HG03565 (cell line): ENCODE measurements around the gene ABHD15.

Experiments used
- ATAC-seq: cut with Tn5 transposase; IDR thresholded peaks from one replicate; pipeline ENCODE4 v1.9.1; 2021; ENCODE audit warnings: mild to moderate bottlenecking, moderate library complexity; ENCODE audit not compliant: unreplicated experiment

Gene ABHD15, protein sequence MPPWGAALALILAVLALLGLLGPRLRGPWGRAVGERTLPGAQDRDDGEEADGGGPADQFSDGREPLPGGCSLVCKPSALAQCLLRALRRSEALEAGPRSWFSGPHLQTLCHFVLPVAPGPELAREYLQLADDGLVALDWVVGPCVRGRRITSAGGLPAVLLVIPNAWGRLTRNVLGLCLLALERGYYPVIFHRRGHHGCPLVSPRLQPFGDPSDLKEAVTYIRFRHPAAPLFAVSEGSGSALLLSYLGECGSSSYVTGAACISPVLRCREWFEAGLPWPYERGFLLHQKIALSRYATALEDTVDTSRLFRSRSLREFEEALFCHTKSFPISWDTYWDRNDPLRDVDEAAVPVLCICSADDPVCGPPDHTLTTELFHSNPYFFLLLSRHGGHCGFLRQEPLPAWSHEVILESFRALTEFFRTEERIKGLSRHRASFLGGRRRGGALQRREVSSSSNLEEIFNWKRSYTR

DNA sequence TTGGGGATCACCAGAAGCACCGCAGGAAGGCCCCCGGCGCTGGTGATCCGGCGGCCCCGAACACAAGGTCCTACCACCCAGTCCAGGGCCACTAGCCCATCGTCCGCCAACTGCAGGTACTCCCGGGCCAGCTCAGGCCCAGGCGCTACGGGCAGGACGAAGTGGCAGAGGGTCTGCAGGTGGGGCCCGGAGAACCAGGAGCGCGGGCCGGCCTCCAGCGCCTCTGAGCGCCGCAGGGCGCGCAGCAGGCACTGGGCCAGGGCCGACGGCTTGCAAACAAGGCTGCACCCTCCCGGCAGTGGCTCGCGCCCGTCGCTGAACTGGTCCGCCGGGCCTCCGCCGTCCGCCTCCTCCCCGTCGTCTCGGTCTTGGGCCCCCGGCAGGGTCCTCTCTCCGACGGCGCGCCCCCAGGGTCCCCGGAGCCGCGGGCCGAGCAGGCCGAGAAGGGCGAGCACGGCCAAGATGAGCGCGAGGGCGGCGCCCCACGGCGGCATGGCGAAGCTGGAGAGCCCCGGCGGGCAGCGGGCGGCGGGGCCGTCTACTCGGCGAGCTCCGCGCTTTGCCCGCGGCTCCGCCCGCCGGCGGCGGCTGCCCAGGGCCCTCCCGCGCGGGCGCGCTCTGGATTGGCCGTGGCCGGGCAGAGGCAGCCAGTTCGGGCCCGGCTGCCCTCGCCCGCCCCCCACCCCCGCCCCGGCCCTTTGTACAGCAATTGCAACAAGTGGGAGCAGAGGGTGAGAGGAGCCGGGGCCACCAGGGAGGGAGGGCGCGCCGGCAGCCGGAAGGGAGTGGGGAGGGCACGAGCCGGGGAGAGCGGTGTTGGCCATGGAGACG, at the start of gene ABHD15:
TSS of gene ABHD15 (minus strand) at position 565 of the 831 bp plus-strand sequence. CDS start at position 494, 71 bp downstream.
- ATAC-seq = no peak

DNA sequence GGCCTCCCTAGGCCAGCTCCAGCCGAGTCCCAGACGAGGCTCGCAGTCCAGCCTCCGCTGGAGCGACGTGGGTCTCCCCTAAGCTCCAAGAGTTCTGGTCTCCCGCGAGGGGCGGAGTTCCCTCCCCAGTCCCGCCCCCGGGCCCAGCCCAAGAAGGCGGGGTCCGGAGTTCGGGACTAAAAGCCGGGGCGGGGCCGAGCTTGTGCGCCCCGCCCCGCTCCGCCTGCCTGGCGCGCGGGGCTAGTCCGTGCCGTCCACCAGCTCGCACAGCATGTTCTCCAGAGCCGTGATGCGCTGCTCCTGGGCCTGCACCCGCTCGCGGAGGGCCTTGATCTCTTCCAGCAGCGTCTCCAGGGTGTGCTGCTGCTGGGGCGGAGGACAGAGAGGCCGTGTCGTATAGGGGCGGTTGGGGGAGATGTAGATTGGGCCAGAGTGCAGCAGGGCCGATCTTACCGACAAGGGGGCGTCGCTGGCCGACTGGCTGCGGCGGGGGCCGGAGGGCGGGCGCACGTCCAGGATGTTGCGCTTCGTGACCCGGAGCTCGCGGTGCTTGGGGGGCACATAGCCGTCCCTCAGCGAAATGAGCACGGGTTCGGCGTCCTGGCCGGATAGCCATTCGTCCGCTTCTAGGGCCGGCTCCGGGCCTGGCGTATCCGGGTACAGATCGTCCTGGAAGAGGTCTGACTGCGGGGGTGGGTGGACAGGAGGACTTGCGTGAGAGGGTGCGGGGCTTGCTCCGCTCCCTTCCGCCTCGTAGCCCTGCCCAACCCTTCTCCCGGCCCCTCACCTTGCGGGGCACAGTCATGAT, 48.9 kb upstream of the ABHD15 start:
- ATAC-seq = peak; percentile 32

DNA sequence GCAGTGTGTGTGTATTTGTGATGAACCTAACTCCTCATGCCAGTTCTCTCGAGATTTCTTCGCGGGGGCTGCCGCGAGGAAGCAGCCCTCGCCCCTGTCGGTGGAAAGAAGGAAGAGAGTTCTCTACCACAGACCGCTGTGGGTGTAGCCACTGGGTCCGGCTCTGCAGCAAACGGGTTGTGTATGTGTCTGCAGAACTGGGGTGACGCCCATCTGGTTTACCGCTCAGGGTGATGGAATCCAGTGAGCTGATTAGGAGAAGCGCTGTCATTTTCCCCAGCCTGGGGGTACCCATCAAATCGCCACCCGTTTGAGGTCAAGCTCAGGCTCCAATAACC, 48.2 kb upstream of the ABHD15 start:
- no peak for ATAC-seq

DNA sequence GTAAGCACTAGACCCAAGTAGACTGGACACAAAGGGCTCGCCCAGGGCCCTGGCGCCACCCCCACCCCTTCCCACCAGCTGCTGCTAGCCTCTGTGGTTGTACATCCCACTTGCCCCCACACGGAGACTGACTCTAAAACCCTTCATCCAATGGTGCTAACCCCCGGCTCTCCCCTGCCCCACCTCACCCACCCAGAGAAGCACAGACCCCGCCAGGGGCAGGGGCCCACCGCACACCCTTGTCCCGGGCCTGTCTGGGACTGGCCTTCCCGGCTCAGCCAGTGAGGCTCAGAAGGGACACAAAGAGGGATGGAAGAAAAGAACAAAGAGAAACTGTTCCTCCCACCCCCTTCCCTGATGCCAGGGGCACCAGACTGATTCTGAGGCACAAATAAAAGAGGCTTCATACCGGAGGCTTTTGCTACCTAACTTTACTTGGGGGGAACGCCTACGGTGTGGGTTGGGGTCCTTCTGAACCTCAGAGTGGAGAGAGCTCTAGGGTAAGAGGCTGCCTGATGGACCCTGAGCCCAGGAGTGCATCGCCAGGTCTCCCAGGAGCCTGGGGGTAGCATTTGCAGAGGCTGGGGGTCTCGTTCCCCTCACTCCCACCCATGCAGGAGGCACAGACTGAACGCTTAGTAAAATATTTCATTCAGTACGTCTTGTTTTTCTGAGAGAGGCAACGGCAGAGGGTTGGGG, 47.7 kb upstream of the ABHD15 start:
- ATAC-seq = no peak

DNA sequence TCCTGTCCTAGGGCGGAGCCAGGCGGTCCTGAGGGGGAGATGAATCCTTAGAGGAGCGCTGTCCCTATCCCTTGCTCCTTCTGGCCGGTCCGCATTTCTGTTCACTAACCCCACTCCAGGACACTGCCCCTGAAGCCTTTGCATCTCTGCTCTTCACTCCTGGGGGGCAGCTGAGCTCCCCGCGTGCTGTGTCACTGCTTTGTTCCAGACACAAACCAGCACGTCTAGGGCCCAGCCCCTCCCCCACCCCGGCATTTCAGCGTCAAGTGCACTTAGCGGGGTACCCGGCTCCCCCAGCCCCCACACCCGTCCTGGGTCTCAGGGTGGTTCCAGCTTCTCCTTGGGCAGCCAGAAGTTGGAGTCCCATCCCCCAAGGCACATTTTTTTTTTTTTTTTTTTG, 47.0 kb upstream of the ABHD15 start:
- ATAC-seq = no peak

DNA sequence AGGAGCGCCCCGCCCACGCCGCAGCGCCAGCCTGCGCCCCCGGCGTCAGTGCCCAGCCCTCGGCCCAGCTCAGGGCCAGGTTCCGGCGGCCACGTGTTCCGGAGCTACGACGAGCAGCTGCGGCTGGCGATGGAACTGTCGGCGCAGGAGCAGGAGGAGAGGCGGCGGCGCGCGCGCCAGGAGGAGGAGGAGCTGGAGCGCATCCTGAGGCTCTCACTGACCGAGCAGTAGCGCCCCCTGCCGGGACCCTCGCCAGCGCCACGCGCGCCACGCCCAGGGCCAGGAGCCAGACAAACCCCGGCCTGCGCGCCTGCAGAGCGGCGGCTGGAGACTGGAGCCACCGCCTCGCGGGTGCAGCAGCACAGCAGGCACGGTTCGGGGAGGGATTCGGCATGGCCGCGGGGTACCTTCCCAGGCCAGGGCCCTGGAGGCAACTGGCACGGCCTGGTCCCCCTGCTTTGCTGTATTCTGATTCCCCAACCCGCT, 46.6 kb upstream of the ABHD15 start:
- peak; percentile 37 for ATAC-seq

DNA sequence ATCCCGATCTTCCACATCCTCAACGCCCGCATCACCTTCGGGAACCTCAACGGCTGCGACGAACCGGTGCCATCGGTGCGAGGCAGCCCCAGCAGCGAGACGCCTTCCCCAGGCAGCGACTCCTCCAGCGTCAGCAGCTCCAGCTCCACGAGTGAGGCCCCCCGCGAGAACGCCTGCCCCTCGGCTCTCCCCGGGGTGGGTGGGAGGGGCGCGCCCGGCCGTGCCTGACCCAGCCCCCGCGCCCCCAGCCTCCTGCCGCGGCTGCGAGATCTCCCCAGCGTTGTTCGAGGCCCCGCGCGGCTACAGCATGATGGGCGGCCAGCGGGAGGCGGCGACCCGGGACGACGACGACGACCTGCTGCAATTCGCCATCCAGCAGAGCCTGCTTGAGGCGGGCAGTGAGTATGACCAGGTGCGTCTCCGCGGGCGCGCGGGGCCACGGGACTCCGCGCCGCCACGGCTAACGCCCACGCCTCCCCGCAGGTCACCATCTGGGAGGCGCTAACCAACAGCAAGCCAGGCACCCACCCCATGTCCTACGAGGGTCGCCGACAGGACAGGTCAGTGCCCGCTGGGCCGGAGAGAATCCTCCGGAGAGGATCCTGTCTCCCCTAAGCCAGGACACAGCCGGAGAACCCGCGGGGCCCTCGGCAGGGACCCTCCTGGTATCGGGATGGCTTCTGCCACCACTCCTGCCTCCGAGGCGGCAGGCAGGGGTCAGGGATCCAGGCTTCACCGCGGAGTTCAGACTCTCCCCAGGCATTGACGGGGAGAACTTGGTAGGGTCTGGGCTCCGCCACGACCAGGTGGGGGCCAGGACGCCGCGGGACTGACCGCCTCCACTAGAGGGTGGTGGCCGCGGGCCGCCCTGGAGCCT, 45.8 kb upstream of the ABHD15 start:
- no peak for ATAC-seq

DNA sequence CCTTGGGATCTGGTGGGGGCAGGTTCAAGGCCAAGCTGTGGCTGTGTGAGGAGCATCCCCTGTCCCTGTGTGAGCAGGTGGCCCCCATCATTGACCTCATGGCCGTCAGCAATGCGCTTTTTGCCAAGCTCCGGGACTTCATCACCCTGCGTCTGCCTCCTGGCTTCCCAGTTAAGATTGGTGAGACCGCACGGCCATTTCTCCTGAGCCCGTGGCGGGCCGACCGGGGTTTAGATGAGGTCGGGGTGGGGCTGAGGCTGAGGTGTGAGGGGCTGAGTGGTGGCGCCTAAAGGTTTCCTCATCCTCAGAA, 45.2 kb upstream of the ABHD15 start:
- no peak for ATAC-seq

DNA sequence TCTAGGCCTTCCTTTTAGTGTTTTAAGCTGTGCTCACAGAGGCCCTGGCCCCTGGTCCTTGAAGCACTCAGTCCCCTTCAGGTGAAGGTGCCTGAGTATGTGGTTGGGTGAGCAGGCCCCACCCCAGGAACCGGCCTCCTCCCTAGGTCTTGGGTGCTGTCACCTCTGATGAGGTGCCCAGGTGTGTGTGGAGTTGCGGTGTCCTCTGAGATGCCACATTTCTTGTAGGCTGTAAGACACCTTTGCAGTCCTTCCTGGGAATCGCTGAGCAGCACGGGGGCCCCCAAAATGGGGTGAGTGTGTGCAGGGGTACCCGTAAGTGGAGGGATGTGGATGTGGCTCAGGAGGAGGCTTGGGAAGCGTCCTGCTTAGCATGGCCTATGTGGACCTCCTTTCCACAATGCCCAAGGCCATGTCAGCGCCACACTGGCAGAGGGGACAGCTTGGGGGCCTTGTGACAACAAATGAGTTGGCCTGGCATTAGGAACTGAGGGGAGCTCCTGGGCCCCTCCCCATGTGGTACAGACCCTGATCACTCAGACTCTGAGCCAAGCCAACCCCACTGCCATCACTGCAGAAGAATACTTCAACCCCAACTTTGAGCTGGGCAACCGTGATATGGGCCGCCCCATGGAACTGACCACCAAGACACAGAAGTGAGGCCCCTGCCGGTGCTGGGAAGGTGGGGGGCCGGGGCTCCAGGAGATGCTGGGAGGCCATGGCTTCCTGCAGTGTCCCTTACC, 44.7 kb upstream of the ABHD15 start:
- ATAC-seq = no peak

DNA sequence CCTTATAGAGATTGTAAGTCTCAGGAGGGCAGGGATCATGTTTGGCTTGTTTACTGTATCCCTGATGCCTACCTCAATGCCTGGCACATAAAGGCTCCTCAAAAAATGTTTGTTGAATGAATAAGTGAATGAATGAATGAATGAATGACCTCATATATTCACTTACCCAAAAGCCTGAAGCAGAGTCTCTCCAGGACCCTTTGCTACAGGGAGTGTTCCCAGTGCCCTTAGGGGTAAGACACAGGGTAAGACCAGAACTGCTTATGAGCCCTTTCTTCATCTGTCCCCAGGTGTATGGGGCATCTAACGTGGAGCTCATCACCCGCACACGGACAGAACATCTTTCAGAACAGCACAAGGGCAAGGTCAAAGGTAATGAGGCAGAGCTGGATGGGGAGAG, 43.6 kb upstream of the ABHD15 start:
- no peak for ATAC-seq

DNA sequence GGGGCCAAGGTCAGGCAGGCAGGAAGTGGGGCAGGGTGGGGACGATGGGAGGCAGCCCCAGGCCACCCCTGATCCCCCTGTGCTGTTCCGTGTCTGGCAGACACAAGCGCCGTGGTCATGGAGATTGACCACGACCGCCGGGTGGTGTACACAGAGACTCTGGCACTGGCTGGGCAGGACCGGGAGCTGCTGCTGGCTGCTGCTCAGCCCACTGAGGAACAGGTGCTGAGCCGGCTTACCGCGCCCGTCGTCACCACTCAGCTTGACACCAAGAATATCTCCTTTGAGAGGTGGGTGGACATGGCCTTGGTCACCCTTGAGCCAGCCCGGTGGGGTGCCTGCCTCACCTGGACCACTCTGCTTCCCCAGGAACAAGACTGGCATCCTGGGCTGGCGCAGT, 42.1 kb upstream of the ABHD15 start:
- ATAC-seq = no peak

DNA sequence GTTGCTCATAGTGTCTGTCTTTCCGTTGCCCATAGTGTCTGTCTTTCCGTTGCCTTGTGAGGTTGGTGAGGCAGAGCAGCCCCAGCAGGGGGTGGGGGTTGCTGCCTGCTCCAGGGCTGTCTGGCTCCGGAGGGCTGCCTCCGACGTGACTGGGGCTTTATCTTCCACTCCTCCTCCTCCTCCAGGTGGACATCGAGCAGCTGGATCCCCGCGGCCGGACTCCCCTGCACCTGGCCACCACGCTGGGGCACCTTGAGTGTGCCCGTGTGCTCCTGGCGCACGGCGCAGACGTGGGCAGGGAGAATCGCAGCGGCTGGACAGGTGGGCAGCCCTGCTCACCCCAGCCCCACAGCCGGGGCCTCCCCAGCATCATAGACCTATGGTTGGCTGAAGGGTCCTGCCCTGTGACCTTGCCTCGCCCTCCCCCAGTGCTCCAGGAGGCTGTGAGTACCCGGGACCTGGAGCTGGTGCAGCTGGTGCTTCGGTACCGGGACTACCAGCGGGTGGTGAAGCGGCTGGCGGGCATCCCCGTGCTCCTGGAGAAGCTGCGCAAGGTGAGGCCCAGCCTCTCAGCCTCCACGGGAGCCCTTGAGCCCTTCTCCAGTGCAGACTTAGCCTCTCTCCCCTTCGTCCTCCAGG, 40.8 kb upstream of the ABHD15 start:
- no peak for ATAC-seq

DNA sequence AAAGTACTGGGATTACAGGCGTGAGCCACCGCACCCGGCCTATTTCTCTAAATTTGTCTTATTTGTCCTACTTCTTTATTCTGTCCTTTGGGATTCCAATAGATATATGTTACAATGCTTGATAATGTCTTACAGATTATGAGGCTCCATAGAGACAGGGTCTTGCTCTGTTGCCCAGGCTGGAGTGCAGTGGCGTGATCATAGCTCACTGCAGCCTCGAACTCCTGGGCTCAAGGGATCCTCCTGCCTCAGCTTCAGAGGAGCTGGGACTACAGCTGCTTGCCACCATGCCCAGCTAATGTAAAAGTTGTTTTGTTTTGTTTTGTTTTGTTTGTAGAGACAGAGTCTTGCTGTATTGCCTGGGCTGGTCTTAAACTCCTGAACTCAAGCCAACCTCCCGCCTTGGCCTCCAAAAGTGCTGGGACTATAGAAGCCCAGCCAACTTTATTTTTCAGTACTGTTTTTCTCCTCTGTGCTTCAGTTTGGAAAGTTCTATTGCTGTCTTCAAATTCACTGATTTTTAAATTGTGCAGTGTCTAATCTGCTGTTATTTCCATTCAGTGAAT, 36.4 kb upstream of the ABHD15 start:
- ATAC-seq = no peak

DNA sequence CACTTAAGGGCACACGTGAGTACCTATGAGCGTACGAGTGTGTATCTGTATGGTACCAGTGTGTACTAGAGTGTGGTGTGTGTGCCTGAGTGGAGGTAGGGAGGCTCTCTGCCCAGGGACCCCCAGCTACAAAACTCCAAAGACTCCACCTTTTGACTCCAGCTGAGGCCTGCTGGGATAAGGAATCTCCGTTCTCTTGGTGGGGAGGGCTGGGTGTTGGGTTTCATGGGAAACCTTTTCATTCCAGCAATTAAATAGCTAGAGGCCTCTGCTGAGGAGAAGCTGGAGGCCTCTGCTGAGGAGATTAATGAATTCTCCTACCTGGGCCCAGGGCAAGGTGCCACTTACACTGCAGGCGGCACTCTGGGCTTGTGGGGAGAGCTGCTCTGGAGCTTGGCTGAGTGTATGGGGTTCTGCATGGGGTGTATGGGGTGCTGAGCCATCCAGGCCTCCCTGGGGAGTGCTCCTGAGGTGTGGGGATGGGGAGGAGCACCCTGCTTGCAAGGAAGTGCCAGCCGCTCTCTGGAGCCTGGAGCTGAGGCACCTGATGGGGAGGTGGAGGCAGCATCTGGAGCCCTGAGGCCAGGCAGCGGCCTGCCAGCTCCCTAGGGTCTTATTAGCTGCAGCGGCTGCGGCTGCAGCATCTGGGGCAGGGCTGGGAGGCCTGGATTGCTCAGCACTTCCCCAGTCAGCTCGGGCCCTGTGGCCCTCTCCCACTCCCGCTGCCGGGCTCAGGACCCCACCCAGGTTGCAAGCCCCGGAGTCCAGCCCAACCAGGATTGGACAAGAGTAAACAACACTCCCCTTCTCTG, 30.7 kb upstream of the ABHD15 start:
- ATAC-seq = no peak

DNA sequence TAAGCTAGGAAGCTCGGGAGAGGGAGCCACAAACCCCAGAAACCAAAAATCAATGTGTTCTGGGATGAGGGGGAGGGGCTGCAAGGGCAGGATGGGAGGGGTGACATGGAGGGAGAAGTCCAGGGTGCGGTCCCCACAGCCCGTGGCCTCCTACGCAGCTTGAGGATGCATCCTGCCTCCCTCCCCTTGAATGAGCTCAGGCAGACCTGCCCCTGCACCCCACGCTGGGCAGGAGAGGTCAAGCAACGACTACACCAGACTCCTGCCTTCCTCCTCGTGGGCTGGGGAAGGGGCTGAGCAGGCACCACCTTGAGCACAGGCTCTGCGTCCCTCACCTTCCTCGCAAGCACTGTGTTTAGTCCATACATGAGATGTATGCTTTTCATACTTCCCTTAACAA, 30.0 kb upstream of the ABHD15 start:
- no peak for ATAC-seq

DNA sequence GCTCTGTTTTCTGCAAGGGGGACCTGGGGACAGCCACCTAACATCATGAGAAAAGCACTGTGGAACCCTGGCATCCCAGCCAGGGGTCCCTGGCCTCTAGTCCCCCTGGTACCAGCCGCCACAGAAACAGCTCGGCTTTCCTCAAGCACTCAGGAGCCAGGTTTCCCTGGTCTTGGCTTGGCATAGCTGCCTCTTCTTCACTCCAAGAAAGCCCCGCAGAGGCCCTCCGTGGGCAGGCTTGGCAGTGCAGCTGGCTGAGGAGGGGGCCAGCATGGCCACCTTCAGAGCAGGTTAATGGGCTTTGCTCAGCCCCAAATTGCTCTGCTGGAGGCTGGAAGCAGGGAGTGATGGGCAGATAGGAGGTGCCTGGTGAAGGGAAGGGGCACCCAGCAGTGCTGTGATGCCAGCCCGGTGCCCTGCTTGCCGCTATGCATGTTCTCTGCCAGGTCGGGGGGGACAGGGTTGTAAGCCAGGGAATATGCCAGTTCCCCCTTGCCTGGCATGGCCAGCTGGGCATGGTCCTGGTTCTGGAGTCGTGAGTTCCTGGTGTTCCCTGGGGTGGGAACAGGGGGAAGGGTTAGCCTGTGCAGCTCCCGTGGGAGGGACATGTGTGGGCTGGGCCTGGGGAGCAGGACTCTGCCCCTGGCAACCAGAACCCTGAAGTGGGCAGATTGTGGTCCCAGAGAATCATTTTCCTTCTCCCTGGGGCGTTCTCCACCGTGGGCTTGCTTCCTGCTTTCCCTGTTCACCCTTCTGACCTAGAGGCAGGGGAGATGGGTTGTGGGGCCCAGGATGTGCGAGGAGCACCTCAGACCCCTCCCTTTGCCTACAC, 29.3 kb upstream of the ABHD15 start:
- ATAC-seq = no peak
